ENCODE data around the gene BABAM2.

BABAM2 gene

DNA sequence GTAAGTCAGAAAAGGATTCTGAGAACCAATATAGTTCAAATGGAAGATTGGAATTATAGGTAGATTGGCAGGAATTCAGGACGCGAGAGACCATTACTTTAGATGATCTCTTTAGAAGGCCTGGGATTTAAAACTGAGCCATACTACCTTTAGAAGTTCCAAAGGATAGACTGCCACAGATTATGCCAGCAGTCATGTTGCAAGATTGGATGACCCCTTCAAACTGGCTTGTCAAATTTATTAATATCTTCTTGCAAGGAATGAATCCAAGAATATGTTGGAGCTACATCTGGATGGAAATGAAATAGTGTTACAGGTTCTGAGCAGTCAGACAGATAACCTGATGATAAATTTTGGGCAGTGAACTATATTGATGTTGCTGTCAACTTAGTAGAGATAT is 22.0 kb downstream of the BABAM2 start:
- DNase-seq = no peak

DNA sequence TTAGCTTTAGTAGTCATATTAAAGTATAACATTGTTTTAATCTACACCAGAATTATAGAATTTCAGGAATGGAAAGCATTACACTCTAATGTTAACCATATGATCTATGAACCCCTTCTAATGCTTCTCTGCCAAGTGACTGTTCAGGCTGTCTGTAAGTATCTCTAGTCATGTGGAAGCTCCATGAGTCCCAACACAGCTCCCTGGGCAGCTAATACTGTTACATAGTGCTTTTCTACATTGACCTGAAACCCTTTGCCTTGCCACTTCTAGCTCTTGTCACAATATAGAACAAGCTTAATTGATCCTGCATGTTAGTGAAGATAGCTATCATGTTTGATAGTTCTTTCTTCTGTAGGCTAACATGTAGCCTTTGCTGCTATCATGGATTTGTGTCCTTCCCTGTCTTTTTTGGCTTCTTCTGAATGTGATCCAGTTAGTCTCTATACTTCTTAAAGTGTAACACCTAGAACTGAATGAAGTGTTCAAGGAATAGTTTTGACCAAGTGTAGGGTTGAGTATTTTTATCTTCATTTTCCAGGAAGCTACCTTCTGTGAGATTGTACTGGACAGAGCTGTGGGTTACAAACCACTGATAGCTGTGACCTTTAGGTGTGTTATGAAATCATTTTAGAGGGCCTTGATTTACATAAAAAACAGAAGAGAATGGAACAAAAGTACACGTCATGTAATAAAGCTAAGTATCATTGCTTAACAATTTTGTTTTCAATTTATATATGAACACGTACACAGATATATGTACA is 23.7 kb downstream of the BABAM2 start:
- DNase-seq = no peak

GRCh38 chr2:27914805-27915175 is 24.3 kb downstream of the BABAM2 start:
- no peak for DNase-seq

DNA sequence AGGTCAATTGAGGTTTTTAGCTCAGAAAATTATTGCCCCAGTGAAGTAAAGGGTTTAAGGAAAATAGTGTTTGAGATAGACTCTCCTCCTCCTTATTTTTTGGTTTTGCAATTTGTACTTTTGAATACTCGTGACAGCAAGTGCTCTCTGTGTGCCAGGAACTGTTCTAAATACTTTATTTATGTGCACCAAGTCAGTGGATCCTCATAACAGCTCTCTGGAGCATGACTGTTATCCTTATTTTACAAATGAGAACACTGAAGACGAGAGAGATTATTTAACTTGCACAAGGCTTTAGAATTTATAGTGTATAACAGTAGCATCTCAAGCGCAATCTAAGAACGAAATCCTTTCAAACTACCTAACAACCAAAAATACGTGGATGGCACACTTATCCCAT is 24.7 kb downstream of the BABAM2 start:
- DNase-seq = no peak

GRCh38 chr2:27915874-27916273 is 25.3 kb downstream of the BABAM2 start:
- no peak for DNase-seq

- no peak for DNase-seq
Measured at GRCh38 chr2:27916293-27916995, 25.9 kb downstream of the BABAM2 start.

- DNase-seq = peak; percentile 63
Measured at GRCh38 chr2:27920148-27920885, 29.8 kb downstream of the BABAM2 start.

- no peak for DNase-seq
Measured at GRCh38 chr2:27921424-27921823, 30.9 kb downstream of the BABAM2 start.

- no peak for DNase-seq
Measured at GRCh38 chr2:27921880-27922547, 31.5 kb downstream of the BABAM2 start.

DNA sequence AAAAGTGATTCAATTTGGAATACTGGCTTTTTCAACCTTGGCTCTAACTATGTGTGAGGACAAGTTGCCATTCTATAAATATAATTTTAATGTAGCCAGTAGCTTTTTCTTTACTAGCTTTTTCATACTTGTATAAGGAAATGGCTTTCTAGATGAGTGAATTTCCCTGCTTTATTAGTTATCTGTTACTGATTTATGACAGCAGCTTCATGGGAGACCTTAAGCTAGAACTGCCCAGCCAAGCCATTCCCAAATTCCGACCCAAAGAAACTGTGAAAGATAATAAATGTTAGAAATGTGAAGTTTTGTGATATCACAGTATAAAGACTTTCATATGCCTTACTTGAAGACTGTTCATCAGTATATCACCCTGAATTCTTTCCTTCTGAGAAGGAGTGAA is 32.3 kb downstream of the BABAM2 start:
- no peak for DNase-seq

DNA sequence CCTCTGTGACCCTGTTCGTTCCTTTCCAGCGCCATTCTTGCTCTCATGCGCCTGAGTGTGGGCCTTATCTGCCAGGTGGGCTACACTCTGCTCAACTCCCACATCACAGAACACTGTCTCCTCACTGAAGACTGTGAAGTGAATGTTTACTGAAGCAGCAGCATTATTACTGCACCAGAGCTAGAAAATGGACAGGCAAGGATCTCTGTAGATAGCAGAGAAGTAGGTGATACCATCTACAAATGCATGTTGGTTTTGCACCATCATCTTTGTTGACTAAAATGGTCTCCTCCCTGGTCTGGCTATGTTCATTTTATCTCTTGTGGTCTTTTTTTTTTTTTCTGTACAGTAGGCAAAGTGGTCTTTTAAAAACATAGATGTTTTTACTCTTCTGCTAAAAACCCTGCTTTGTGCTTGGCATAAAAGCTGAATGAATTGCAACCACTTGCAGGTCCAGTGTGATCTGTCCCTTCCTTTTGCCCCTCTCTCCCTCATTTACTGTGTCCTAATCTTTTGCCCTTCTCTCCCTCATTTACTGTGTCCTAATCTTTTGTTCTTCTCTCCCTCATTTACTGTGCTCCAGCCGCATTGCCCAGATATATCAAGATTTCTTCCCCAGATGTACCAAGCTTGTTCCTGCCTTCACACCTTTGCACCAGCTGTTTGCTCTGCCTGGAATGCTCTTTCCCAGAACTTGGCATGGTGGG is 35.4 kb downstream of the BABAM2 start:
- no peak for DNase-seq

DNA sequence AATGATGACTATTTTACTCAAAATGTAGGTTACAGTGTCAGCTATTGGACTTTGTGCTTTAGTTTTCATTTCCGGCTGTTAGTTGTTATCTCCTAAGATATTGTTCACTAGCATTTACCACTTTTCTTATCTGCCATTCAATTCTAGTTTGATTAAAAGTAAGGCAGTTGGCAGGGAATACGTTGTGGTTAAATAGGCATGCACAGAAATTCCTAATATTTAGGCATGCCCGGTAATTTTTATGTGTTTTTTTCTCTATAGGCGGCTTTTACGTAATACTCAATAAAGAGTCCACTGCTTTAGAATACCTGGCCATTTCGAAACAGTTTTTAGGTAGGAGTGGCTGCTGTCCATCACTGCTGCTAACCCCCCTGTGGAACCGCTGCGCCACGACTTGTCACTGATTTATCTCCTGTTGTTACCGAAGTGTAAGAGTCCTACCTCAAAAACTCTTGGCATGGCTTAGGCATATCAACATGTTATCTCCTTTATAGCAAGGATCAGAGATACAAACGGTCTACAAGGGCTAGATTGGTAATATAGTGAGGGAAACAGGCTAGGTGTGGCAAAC is 39.5 kb downstream of the BABAM2 start:
- no peak for DNase-seq

GRCh38 chr2:27931361-27931950 is 40.9 kb downstream of the BABAM2 start:
- no peak for DNase-seq

DNA sequence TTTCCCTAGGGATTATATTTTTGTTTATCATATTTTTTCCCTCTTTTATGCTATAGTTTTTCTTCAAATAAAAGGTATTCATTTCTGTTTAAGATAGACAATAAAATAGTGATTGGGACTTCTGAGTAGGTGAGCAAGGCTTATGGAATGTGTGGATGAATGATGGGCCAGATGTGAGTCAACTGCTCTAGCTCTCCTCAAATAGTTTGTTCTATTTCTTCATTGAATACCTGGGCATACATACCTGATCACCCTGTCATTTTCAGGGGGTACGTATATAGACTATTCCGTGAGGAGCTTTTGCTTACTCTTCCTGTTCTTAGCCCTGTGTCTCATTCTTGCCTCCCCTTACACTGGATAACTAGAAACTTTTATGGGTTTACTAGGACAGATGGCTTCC is 41.9 kb downstream of the BABAM2 start:
- no peak for DNase-seq

- no peak for DNase-seq
Measured at GRCh38 chr2:27935026-27935425, 44.5 kb downstream of the BABAM2 start.

DNA sequence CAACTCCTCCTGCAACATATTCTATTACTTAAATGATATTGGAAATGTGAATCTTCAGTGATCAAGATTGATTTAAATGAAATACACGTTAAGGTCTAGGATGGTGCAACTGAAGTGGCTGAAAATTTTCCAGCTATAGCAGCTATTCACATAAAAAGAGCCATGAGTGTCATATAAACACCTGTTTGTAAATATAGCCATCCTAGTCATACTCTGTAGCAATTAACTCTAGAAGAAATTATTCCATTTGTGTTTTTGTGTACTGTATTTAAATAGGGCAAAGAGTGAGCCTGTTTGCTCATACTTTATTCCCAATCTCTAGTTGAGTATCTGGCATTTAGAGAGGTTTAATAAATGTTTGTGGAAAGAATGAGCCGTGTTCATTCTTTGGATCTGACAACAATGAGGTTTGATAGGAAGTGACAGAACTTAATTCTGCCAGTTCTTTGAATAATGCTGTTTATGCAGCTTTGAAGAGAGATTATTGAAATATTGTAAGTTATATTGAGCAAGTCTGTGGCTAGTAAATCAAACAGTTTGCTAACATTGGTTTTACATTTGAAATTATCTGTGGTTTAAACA is 49.7 kb downstream of the BABAM2 start:
- no peak for DNase-seq

DNA sequence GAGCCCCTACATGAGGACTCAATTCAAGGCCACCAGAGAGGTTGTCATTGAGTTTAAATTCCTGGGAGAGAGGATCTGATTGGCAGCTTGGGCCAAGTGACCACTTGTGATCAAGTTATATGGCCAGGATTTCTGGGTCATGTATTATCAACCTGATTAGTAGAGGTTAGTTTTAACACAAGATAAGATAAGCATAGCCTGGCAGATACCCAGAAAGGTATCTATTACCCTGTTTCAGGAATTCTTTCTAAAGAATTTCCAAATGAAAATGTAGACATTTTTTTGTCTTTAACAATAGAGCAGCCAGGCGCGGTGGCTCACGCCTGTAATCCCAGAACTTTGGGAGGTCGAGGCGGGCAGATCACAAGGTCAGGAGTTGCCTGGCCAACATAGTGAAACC is 50.5 kb downstream of the BABAM2 start:
- DNase-seq = no peak

DNA sequence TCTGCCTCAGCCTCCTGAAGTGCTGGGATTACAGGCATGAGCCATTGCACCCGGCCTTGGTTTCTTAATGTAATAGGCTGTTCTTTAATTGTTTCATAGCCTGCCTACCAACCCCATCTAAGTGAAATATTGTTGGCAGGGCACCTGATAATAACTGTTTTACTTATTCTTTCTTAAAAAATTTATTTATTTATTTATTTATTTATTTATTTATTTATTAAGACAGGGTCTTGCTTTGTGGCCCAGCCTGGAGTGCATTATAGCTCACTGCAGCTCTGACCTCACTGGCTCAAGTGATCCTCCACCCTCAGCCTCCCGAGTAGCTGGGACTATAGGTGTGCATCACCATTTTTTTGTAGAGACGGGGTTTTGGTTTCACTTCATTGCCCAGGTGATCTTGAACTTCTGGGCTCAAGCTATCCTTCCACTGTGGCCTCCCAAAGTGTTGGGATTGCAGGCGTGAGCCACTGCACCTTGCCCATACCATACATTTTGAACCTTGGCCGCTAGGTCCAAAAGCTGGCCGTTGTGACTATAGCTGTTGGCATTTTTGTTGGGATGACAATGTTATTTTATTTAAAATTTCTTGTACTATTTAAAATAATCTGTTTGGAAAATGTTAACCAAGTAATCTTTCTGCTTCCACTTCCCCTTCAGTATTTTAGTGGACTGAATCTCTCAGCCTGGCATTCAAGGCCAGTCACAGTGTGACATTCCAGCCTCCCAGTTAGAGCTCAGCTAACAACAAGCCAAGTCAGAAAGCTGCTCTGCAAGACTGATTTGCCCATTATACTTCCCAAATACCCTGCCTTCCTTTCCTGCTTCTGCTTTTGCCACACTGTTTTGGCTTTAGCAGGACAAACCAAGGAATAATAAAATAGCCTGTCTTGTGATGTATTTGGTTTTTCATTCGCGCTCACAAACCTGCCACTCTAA is 52.4 kb downstream of the BABAM2 start:
- no peak for DNase-seq

GRCh38 chr2:27946530-27947060 is 56.1 kb downstream of the BABAM2 start:
- DNase-seq = no peak

- DNase-seq = no peak
Measured at GRCh38 chr2:27952070-27952469, 61.5 kb downstream of the BABAM2 start.

Data from CD4-positive, alpha-beta T cell treated with Interleukin-4 for 4 hours (primary cell).